ENCODE measurements around the gene SH3BP5L. TPM values are rescaled to one million over a fixed set of nuclear protein-coding genes. Genes with fewer than 3 reads are reported as not detected.
A peak's percentile ranks its signal among the peaks of the same experiment; 100 is the strongest.

Gene SH3BP5L
- total RNA-seq, 1 donor = 28.9 TPM

DNA sequence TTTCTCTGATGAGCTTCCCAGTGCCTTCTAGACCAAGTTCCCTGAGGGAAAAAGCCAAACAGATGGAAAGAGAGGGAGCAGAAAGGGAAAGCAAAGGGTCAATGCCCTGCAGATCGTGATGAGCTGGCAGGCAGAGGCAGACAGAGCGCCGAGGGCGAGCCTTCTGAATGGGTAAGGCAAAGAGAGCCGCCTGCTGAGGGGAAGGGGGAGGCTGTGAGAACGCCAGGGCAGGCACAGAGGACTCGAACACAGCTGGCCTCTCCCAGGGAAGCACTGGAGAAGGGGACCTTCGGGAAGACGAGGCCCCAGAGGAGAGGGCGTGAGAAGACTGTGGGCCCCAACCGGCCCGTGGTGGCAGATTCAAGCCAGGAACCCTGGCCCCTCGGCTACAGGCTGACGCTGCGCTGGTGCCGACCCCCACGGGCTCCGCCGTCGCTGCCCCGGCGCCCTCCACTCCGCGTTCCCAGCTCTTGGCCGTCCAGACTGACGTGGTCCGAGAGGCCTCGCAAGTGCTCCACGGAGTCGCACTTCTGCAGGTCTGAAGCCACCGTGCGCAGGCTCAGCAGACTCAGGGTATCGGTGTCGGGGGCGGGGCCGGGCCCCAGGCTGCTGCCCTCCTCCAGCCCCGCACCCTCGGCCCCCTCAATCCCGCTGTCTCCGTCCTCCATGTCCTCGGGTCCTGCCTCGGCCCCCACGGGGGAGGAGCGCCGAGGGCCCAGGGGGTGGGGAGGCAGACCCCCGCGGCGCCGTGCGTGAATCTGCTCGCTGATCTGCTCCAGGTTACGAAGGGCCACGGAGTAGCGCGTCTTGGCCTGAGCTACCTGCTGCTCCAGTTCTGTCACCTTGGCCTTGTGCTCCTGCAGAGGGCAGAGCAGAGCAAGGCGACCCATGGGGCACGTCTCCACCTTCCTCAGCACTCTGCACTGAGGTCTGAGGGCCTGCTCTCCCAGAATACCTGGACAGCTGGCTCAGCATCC, 13.9 kb downstream of the SH3BP5L start:
- no peak for DNase-seq (ENCODE audit: low read depth)
- TF ChIP-seq, protein P1, sequence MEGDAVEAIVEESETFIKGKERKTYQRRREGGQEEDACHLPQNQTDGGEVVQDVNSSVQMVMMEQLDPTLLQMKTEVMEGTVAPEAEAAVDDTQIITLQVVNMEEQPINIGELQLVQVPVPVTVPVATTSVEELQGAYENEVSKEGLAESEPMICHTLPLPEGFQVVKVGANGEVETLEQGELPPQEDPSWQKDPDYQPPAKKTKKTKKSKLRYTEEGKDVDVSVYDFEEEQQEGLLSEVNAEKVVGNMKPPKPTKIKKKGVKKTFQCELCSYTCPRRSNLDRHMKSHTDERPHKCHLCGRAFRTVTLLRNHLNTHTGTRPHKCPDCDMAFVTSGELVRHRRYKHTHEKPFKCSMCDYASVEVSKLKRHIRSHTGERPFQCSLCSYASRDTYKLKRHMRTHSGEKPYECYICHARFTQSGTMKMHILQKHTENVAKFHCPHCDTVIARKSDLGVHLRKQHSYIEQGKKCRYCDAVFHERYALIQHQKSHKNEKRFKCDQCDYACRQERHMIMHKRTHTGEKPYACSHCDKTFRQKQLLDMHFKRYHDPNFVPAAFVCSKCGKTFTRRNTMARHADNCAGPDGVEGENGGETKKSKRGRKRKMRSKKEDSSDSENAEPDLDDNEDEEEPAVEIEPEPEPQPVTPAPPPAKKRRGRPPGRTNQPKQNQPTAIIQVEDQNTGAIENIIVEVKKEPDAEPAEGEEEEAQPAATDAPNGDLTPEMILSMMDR (IDR thresholded peaks at IDR 0.05; ENCODE audit: insufficient read depth, low read depth, low read length) = peak; percentile 2
- H3K4me3 ChIP-seq (ENCODE audit: low read depth, low read length) = no peak overlapping the region

DNA sequence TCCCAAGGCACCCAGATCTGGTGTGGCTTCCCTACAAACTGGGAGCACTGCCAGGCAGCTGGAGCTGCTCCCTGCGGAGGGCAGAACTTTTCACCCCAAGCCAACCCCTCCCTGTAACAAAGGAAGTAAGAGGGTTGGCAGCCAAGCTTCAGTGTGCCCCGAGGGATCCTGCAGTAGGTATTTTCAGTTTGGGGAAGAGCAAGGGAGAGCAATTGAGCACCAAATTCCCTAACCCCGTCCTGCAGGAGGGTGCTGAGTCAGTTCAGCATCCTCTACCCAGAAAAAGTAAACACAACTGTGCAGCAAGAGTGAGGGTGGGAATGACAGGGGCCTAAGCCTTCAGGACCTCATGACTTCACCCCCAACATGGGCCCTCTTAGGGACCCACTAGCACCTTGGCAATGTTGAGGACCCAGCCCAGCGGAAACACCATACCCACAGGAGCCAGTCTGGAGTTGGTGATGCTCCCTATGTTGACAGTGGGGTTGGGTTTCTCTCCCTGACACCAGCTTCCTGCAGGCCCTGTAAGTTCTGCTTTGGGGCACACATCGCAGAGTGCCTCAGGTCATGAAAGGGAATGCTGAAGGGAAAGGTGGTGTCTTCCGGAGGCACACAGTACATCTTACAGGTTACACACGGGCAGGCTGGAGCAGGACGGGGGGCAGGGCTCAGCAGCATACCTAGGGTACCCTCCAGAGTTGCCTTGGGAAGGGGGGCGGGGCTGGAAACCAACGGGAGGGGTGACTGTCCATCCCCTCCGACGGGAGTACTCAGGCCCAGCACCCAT, 14.8 kb downstream of the SH3BP5L start:
- DNase-seq (ENCODE audit: low read depth) = no peak
- TF ChIP-seq, protein P1 (IDR thresholded peaks at IDR 0.05; ENCODE audit: insufficient read depth, low read depth, low read length) = no peak
- no peak overlapping the region for H3K4me3 ChIP-seq (ENCODE audit: low read depth, low read length)

DNA sequence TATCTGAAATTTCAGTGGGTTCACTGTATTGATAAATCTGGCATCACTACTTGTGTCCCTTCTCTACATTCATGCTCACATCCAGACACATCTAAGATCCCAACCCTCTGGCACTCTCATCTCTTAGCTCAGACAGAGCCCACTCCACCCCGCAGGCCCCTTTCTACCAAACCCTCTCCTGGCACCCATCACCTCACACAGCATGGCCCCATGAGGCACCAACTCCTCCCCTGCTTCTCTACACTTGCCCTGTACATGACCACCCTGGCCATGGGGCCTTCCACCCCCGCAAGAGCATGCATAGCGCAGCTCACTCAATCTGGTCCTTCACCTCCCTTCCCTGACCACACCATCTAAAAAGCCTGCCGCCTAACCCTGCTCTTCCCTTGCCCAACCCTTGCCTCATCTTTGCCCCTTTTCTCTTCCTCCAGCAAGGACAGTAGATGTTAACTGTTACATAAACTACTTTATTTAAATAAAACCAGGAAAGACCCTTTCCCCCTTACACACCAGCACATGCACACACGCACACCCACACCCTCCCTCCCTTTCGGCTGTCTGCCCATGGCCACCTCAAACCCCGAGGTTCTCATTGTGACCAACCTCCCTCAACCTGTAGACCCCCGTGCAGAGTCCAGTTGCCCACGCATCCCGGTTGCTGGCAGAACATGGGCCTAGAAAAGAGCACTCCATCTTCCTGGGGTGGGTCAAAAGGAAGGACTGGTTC, 15.6 kb downstream of the SH3BP5L start:
- DNase-seq (ENCODE audit: low read depth) = no peak
- TF ChIP-seq, protein P1 (IDR thresholded peaks at IDR 0.05; ENCODE audit: insufficient read depth, low read depth, low read length) = no peak
- no peak overlapping the region for H3K4me3 ChIP-seq (ENCODE audit: low read depth, low read length)

DNA sequence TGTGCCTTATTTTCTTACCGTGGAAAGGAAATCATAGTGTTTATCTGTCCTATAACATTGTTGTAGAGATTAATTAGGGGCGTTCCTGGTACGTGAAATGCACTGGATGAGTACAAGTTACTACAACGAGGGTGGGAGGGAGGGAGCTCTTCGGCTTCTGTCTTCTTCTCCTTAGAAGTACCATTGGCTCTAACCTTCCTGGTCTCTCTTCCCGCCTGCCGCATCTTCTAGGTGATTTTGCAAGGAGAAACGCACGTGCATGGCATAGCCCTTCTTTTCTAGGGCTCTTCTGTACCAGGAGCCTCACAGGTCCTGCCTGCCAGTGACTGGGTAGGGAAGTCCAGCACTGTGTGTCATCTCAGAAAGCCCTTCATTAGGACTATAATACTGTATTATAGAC, 16.8 kb downstream of the SH3BP5L start:
- H3K4me3 ChIP-seq (ENCODE audit: low read depth, low read length) = no peak overlapping the region
- DNase-seq (ENCODE audit: low read depth) = no peak
- TF ChIP-seq, protein P1 (IDR thresholded peaks at IDR 0.05; ENCODE audit: insufficient read depth, low read depth, low read length) = no peak

DNA sequence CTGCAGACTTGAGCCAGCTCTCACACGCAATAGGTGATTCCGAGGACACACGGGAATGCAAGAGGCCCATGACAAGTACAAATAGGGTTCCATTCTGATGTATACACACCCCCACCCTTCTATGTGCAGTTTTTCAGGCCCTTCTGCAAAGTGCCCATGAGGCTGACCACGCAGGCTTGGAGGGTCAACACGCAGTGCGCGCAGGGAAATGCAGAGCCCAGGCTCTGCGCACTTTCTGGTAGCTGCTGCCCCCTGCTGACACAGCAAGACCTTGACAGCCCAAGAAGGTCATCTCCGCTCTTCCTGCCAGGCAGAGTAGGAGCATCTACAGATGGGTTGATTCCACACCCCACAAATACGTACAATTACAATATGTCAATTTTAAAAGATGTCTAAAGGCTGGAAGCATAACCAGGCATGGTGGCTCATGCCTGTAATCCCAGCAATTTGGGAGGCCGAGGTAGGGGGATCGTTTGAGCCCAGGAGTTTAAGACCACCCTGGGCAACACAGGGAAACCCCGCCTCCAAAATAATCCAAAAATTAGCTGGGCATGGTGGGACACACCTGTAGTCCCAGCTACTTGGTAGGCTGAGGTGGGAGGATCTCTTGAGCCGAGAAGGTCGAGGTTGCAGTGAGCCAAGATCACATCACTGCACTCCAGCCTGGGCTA, 18.5 kb downstream of the SH3BP5L start:
- no peak overlapping the region for H3K4me3 ChIP-seq (ENCODE audit: low read depth, low read length)
- TF ChIP-seq, protein P1 (IDR thresholded peaks at IDR 0.05; ENCODE audit: insufficient read depth, low read depth, low read length) = peak; percentile 84
- DNase-seq (ENCODE audit: low read depth) = peak; percentile 46

DNA sequence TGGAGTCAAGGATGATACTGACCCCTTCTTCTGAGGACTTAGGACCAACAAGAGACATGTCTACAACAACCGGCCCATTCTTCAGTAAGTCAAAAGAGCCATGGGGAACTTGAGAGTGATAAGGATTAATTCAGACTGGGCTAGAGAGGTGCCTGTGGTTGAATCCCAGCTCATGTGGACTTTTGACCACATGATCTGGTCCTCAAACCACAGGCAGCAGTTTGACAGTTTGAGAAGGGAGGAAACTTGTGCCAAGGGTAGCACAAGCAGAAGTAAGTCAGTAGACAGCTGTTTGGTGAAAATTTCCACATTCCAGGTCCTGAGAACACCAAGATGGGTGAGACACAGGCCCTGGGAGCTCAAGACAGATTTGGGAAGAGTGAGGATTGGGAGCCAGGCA, 19.8 kb downstream of the SH3BP5L start:
- DNase-seq (ENCODE audit: low read depth) = no peak

More for the DNA sequence above, 19.8 kb downstream of the SH3BP5L start:
- H3K4me3 ChIP-seq (ENCODE audit: low read depth, low read length) = no peak overlapping the region
- TF ChIP-seq, protein P1 (IDR thresholded peaks at IDR 0.05; ENCODE audit: insufficient read depth, low read depth, low read length) = no peak

Data from fibroblast of villous mesenchyme (primary cell).